Raji (cell line): ENCODE data around the gene UBIAD1.

Experiments used
- POLR2A ChIP-seq: IDR thresholded peaks from 2 replicates; pipeline ENCODE4 v1.6.1; 2011; ENCODE audit warnings: low read depth, low read length, control low read depth; ENCODE audit not compliant: insufficient read depth

UBIAD1 gene

DNA sequence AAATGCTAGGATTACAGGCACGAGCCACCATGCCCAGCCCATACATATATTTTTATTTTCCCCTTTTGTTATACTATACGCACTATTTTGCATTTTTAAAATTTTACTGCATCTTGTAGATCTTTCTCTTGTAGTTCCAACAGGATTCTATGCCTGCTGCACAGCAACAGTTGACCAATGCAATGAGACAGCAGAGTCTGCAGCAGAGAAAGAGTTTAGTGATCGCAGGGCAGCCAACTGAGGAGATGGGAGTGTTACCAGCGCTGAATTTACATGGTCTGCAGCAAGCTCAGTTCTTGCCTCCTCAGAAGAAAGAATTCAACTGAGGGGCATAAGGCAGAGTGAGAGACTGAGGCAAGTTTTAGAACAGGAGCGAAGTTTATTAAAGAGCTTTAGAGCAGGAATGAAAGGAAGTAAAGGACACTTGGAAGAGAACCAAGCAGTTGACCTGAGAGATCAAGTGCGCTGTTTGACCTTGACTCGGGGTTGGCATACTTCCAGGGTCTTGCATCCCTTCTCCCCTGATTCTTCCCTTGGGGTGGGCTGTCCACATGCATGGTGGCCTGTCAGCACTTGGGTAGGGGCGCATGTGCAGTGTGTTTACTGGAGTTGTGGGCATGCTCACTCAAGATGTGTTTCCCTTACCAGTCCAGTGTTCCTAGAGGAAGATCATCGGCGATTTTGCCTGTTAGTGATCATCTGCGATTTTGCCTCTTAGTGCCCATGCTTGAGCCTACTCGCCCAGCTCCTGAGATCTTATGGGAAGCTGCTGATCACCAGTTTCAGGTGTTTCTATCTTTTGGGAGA is 6.5 kb upstream of the UBIAD1 start:
- TF ChIP-seq POLR2A: no peak

DNA sequence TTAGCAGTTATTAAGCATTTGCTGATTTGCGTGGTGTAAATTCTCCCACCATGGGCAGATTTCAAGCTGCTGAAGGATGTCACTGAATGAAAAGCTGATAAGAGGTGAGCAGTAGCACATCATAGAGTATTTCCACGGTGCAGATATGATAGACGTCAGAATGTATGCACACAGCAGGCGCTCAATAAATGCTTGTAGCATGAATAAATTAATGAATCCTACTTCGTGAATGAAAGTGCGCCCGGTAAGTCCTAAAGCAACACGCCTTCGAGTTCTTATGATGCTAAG is 510 bp upstream of the UBIAD1 start:
- no peak for TF ChIP-seq POLR2A

DNA sequence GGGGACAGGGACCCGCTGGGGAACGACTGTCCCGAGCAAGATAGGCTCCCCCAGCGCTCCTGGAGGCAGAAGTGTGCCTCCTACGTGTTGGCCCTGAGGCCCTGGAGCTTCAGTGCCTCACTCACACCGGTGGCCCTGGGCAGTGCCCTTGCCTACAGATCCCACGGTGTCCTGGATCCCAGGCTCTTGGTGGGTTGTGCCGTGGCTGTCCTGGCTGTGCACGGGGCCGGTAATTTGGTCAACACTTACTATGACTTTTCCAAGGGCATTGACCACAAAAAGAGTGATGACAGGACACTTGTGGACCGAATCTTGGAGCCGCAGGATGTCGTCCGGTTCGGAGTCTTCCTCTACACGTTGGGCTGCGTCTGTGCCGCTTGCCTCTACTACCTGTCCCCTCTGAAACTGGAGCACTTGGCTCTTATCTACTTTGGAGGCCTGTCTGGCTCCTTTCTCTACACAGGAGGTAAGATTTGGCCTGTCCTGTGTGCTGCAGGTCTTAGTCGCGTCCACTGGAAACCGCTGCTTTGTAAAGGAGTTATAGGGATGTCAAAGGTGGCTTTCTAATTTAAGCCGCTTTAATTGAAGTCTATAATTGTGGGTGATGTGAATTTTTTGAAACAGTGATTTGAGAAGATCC is 717 bp downstream of the UBIAD1 start:
- no peak for TF ChIP-seq POLR2A

DNA sequence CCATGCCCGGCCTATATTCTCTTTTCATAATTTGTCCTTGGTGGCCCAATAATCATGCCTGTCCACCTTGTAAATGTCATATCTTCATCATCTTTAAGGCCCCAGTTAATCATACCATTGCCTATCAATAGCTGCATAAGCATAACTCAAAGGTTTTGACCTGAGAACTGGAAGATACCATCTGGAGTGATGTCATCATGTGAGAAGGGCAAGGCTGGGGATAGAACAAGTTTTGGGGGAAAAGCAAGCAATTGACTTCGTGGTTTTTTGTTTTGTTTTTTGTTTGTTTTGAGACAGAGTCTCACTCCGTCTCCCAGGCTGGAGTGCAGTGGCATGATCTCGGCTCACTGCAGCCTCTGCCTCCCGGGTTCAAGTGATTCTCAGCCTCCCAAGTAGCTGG is 6.2 kb downstream of the UBIAD1 start:
- TF ChIP-seq POLR2A: no peak

DNA sequence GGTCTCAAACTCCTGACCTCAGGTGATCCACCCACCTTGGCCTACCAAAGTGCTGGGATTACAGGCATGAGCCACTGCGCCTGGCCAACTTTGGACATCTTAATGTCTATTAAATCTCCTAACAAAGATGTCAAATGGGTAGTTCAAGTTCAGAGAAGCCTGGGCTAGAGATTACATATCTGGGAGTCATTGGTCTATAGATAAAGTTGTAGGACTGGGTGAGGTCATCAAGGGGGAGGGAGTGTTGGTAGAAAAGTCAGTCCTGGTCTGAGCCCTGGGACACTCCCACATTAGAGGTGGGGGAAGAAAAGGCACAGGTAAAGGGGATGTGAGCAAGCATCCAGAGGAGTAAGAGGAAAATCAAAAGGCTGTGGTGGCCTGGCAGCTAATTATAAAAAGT is 6.6 kb downstream of the UBIAD1 start:
- TF ChIP-seq POLR2A: no peak

DNA sequence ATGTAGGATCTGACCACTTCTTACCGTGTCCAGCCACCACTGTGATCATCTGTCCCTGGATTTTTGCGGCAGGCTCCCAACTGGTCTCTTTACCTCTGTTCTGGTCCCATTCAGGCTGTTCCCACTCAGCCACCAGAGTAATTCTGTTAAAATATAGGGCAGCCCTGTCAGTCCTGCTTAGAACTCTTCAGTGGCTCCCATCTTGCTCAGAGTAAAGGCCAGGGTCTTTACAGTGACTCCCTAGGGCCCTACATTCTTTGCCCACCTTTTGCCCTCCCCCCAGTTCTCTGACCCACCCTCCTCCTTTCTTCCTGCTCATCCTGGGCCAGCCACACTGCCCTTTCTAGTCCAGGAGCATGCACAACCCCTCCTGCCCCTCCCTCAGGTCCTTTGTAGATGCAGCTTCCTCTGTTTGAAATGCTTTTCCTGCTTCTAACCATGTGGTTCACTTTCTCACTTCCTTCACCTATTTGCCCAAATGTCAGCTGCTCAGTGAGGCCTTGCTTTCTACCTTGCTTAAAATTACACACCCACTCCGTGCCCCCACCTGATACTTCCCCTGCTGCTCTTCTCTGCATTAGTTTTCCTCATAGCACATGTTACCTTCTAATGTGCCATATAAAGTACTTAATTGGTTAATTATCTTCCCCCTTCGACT is 7.8 kb downstream of the UBIAD1 start:
- no peak for TF ChIP-seq POLR2A

DNA sequence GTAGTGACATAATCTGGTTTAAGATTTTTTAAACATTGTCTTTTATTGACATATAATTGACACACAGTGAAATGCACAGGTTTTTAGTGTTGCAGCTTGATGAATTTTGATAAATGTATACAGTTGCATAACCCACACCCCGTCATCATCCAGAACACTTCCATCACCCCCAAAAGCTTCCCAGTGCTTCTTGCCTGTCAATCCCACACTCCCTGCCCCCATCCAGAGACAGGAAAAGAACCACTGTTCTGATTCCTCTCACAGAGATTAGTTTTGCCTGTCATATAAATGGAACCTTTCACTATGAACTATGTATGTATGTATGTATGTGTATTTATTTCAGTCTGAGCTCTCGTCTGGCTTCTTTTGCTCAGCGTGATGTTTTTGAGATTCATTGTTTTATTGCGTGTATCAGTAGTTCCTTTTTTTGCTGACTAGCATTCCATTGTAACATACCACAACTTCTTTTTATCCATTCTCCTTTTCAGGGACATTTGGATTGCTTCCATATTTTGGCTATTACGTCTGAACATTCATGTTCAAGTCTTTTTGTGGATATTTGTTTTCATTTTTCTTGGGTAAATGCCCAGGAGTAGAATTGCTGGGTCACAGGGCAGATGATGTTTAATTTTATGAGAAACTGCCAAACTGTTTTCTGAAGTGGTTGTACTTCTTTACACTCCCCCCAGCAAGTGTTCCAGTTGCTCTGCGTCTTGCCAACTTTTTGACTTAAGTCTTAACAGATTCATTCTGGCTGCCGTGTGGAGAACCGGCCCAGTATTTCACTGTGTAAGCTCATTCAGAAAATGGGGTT is 8.7 kb downstream of the UBIAD1 start:
- TF ChIP-seq POLR2A: no peak

GRCh38 chr1:11283151-11283550 is 10.2 kb downstream of the UBIAD1 start:
- no peak for TF ChIP-seq POLR2A

- no peak for TF ChIP-seq POLR2A
These were observed 11.8 kb downstream of the UBIAD1 start for GRCh38 chr1:11284784-11285183.

DNA sequence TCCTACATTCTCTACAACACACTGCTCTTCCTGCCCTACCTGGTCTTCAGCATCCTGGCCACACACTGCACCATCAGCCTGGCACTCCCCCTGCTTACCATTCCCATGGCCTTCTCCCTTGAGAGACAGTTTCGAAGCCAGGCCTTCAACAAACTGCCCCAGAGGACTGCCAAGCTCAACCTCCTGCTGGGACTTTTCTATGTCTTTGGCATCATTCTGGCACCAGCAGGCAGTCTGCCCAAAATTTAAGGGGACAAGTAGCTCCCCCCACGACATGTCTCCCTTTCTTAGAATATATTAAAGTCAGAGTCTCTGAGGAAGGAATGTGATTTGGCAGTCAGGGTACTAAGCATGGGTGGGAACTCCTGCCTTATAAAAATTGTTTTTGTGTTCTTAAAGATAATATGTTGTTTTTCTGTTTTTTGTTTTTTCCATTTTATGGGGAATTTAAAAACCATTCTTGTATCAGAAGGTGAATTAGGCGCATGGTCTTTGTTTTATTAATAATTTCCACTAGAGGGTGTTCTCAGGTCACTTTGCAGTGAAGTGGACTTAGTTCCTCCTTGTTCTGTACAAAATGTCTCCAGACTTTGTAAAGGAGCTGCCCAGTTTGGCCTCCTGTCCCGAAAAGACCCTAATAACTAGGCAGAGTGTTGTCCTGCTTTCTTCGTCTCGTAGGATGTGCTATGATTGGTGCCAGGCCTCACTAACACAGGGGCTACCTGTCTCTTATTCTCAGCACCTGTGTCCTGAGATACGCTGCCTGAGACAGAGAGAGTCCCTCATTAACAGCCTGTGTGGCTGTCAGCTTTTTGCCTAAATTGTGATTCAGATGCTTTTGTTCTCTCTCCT is 13.1 kb downstream of the UBIAD1 start:
- no peak for TF ChIP-seq POLR2A

- TF ChIP-seq POLR2A: no peak
These were observed 13.9 kb downstream of the UBIAD1 start for GRCh38 chr1:11286735-11287410.

GRCh38 chr1:11289064-11289463 is 16.1 kb downstream of the UBIAD1 start:
- no peak for TF ChIP-seq POLR2A

DNA sequence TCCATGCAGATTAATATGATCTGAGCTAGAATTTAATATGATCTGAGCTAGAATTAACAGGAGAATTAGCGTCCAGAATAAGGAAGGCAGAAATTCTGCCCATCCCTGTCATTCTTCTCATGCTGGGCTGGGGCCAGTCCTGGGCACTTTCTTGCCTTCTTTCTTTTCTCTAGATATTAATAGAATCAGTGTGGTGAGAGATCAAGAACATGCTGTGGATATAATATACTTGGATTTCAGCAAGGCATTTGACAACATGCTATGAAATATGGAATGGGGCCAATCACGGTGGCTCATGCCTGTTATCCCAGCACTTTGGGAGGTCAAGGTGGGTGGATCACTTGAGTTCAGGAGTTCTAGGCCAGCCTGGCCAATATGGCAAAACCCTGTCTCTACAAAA is 18.1 kb downstream of the UBIAD1 start:
- no peak for TF ChIP-seq POLR2A

DNA sequence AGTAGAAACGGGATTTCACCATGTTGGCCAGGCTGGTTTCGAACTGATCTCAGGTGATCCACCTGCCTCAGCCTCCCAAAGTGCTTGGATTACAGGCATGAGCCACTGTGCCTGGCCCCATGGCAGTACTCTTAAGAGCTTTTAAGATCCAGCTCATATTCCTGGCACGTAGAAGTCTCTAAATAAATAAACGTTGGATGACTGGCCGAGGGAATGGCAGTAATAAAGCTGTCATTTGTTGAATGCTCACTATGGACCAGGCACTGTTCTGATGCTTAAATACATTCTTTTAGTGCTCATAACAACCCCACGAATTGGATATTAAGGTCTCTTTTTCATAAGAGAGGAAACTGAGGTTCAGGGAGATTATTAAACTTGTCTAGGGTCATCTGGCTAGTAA is 20.9 kb downstream of the UBIAD1 start:
- no peak for TF ChIP-seq POLR2A

DNA sequence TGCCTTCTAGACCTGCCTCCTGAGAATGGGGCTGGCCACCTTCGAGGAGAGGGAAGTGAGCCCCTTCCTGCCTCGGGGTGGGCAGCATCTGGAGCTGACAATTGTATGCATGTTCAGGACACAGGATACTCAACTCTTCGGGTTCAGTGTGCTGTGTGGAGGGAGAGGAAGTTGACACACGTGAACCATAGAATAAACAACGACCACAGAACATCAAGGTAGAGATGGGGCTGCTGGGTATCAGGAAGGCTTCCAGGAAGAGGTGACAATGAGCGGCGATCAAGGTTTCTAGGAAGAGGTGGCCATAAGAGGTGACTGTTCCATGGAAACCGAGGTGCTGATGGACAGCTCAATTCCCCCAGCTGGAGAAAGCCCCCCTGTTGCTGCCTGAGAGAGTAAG is 22.0 kb downstream of the UBIAD1 start:
- TF ChIP-seq POLR2A: no peak

DNA sequence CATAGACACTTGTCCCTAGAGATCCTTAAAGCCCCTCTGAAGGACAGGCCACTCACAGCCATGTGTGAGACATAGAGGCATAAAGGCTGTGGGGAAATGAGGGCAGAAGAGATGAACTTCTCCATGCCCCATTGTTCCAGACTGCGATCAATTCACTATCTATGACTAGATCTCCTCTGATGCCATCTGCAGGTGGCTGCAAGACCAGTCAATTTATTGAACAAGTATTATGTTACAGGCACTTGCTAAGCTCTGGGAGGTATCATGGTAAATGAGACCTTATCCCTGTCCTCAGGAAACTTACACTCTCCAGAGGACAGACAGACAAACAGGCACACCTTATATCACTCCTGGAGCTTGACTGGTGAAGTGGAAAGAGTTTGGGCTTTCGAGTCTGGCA is 22.9 kb downstream of the UBIAD1 start:
- TF ChIP-seq POLR2A: no peak
